HG03469 (cell line): Measurements from ENCODE around the gene LTF.

Source experiments
- ATAC-seq: cut with Tn5 transposase; IDR thresholded peaks from one replicate; pipeline ENCODE4 v1.9.1; 2021; ENCODE audit warnings: mild to moderate bottlenecking, moderate library complexity, moderate number of reproducible peaks; ENCODE audit not compliant: unreplicated experiment

LTF gene

DNA sequence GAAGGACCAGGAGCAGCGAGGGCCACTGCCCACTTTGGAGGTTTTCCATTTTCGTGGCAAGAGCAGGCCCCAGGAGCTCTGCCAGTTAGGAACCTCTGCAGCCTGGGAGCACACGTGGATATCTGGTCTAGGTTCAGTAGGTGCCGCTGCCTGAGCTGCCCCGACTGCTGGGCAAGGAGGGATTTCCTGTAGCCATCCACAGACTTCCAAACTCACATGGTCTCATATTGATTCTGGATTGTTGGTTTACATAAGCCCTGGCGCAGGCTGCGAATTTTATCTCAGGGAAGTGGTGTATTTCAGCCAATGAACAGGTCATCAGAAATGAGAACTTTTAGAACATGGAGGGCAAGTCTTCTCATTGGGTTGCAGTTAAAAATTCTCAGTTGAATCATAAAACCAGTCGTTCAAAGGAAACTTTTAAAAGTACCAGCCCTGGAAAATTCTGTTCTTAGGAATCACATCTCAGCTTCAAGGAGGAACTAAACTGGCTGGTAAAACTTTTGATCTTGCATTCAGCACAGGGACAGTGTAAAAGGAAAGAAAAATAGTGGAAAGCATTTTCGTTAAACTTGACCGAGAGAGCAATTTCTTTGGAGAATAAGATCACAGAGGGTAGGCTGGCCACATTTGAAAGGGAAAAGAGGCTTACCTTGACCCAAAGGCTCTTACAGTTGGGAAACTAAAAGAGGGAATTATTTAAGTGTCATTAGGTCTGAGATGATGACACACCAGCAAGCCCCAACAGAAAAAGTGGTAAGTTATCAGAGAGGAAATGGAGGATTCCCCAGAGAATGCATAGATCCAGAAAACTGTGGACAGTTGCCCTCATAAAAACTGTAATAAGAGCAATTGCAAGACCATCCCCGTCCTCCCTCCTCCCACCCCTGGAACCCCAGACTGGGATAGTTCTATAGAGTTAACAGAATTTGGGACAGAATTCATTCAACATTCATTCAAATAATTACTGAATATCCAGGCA is 26.7 kb upstream of the LTF start:
- ATAC-seq = no peak

DNA sequence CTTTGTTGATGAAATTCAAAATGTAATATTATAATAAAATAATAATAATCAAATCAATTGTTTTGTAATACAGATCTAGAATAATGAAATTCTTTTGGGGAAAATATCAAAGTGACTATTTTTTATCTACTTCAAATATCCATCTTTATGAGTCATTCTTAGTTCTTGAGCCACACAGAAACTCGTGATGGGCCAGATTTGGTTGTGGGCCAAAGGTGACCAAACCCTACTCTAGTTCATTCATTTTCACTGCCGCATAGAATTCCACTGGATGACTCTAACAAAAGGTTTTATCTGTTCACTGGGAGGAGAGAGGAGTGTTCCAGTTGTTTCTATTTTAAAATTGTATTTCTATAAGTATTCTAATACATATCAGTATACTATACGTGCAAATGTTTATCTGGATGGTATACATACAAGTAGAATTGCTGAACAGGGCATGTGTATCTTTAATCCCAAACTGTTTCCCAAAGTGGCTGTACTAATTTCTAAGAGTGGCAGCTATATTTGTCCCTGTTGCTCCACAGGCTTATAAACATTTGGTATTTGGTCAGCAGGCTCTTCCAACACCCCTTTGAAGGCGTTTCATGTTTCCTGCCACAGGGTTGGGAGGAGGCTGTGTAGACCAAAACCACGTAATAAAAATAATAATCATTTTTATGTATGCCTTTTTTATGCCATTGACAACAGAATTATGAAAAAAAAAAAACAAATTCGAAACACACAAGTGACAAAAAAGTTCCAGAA is 25.8 kb upstream of the LTF start:
- ATAC-seq = no peak

DNA sequence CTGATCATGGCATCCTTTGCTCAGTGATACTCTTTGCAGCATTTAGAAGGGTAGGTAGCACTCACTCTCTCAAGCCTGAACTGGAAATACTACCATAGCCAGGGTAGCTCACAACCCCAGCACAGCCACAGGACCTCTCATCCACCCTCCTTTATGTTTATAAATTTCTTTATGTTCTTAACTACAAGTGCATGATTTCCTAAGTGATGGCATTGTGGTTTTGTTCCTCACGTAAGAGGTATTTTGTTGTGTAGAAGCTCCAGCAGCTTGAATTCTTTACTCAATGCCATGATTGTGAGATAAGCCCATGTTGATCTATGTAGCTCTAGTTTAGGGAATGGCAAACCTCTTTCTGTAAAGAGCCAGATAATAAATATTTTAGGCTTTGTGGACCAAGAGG is 25.2 kb upstream of the LTF start:
- ATAC-seq = no peak

DNA sequence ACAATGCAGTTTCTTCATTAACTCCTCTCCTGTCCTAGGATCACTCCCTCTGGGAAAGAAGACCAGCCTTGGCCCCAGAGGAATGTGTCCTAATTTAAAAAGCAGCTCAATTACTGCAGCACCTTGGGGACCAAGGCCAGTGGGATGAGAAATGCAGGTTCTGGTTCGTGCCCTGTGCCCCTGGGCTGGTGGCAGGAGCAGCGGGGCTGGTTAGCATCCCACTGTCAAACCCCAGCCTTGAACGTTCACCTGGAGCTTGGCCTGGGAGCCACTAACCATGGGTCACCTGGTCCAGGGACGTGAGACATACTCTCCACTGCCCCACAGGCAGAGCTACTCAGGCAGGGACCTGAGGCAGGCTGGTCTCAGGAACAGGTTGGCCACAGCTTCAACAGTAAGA is 24.7 kb upstream of the LTF start:
- ATAC-seq = no peak

DNA sequence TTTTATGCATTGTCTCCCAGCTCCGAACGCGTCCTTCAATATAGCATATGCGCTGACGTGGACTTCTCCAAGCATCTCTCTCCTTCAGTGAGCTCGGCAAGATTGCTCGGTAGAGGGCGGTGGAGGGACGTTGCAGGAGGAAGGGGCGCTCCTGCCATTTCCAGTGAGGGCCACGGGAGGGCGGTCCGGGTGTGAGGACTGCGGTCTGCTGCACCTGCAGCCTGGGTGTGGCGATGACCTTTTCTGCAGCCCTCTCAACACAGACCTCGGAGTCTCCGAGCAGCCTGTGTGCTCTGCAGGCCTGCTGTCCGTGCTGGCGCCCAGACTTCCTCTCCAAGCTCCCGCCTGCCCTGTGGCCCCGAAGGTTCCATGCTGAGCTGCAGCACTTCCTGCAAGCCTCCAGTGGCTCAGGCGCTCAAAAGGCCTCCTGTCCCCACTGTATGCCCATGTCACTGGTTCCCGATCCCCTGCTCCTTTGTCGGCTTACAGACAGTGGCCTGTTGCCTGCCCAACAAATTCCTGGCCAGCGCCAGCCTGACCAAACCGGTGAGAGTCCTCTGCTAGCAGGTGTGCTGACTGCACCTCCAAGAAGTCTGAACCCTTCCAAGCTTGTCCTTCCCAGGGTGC is 24.1 kb upstream of the LTF start:
- peak; percentile 58 for ATAC-seq

DNA sequence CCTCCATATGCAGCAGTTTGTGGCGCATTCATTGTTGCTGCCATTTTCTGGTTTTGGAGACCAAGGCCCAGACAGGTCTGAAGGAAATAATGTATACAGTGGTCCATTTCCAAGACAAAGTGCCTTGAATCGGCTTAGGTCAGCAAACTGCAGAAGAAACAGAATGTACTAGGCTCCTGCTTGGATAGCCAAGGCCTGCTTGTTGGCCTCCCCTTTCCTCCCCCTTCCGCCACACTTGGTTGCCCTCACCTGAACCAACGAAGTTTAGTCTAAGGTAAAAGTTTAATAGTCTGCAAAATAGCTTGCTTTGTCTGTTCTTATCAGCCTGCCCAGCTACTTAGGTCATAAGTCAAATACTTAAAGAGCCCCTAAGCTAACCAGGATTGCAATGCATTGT is 21.1 kb upstream of the LTF start:
- no peak for ATAC-seq

DNA sequence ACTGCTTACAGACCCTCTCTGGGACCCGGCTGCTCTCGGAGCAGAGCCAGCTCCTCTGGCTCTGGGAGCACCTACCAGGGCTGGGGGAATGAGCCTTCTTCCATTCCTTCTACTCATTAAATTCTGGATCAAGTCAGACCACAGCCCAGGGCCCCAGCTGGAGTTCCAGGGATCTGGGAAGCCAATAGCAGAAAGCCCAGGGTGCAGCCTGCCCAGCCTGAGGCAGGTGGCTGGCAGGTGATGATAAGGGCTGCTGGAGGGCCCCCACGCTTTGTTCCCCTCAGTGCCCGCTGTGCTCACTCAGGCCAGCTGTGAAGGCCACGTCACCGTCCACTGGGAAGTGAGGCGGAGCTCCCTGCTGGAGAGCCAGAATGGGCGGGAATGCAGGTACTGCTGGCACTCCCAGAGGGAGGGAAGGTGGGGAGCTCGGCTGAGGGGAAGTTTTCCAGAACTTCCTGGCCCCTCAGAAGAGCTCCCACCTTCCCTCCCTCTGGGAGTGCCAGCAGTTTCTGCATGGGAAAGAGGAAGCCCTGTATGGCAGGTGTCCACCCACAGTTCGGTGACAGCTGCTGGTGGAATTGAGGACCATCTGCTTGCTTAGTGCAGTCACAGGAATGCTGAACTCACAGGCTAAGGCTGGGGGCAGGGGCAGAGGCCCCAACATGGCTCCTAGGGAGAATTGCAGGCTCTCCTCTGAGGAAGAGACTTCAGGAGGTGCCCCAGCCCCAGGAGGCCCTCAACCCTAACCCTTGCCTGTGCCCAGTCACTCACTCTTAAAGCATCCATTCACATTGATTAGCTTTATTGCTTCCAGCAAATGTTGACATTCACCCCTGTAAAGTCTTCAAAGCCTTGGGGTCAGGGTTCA is 20.4 kb upstream of the LTF start:
- ATAC-seq = no peak

DNA sequence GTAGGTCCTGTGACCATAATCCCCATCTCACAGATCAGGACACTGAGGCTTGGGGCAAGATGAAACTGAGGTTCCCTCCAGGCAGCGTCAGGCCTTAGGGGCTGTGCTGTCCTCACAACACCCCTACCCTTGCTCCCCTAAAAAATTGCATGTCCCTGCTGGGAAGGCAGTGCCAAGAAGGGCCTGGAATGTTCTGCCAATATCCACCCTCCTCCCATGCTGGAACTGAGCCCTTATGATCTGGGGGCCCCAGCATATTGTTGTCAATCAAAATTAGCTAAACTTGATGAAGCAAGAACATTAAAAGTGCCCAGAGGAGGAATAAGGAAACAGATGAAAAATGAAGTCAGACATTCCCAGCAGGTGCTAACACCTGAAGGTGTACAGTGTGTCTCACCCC is 19.7 kb upstream of the LTF start:
- ATAC-seq = no peak

DNA sequence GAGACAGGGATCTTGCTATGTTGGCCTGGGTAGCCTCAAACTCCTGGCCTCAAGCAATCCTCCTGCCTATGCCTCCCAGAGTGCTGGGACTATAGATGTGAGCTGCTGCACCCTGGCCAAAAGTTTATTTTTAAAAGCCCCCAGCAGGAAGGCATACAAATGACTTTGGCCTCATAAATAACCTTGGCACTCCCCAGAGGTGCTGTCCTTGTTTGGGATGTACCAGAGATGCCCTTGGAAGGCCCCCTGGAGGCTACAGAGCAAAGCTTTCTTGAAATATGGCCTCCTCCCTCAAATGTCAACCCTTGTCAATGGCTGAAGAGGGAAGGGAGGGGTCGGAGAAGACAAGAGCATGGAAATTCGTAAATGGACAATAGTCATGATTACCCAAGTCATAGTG is 19.1 kb upstream of the LTF start:
- no peak for ATAC-seq

DNA sequence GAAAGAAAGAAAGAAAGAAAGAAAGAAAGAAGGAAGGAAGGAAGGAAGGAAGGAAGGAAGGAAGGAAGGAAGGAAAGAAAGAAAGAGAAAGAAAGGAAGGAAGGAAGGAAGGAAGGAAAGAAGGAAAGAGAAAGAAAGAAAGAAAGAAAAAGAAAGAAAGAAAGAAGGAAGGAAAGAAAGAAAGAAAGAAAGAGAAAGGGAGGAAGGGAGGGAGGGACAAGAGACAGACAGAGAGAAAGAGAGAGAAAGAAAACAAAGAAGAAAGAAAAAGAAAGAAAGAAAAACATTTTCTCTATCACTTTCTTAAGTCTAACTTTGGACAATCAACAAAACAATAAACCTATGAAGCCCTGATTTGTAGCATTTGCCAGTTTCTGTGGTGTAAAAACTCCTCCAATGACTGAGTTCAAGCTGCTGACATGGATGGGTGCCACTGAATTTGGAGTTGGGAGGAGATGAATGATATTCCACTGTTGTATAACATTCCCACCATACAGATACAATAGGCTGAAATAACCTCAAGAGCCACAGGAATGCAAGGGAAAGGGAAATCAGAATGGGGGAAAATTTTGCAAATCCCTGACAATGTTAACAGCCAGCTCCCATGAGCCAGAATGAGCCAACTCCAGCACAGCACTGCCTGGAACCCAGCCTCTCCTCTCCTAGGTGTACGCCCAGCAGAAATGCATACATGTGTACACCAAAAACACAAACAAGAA is 18.1 kb upstream of the LTF start:
- ATAC-seq = no peak

DNA sequence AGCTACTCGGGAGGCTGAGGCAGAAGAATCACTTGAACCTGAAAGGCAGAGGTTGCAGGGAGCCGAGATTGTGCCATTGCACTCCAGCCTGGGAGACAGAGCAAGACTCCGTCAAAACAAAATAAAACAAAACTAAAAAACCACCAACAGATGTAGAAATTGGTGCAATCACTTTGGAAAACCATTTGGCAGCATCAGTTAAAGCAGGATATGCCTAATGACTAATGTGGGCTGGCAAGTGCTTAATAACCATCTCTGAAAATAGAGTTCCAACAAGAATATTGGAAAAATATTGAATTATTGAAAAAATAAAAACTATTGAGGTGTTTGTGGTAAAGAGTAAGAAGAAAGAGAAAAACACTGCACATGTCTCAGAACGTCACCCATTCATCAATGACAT is 16.9 kb upstream of the LTF start:
- ATAC-seq = no peak

DNA sequence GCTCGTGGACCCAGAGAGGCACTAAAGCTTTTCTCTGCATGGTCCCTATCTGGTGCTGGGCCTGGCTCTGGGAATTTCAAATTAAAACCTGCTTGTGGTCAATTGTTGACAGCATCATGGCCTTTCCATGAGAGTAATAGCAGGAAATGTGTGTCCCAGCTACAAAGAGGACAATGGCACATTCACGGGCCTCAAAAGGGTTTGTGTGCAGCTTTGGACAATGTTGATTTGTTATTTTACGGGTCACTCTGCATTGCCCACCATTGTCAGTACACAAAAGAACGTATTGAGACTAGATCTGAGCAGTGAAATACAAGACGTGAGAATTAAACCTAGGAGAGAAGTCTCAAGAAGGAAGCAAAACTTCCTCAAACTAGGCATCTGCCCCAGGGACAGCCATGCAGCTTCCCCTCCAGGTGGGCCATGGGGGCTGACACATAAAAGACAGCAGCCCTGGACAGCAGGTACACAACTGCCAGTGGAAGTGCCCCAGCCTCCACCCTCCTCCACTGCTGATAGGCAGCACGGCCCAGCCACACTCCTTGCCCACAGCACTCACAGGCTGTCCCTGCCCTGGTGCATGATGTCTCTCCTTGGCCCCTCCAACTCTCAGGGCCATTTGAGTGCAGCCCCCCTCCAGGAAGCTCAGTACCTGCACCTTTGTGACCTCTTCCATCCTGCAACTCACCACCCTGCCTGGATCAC is 15.9 kb upstream of the LTF start:
- ATAC-seq = no peak

DNA sequence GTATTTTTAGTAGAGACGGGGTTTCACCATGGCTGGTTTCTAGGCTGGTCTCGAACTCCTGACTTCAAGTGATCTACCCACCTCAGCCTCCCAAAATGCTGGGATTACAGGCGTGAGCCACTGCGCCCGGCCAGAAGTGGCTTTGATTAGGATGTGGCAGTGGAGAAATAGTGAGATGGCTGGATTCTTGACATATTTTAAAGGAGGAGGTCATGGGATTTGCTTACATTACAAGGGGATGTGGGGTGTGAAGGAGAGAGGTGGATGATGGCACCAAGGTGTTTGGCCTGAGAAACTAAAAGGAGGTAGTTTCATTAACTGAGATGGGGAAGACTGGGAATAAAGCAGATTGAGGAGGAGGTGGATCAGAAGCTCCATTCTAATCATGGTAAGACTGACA is 15.0 kb upstream of the LTF start:
- ATAC-seq = no peak

DNA sequence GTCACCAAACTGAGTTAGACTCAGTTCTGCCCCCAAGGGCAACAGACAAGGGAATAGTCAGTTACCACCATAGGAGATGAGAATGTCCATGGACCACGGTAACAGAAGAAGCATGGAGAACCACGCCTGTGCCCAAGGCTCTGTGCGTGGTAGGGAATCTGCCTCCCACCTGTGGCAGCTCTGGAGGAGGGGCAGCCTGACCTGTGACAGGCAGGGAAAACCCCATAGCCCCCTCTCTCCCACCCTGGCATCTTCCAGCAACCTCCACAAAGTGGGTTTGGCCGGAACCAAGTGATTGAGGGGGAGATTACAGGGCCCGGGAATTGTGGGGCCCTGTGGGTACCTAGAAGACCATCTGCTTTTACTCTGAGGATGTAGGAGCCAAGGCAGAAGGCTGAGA is 14.3 kb upstream of the LTF start:
- no peak for ATAC-seq

DNA sequence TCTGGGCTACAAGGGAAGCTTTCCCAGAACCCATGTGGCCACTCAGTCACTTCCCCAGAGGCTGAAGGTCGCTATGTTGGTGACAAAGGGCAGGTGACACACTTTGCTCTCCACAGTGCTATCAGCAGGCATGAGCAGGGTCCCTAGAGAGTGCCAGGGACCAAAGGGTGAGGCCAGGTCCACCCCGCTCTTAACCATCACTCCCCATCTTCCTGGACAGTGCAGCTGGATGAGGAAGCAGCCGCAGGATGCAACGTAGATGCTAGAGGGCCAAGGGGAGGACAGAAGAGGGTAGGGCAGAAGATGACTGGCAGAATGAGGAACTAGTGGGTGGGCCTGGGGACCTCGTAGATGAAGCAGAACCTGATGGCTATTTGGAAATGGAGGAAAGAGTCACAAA is 13.6 kb upstream of the LTF start:
- ATAC-seq = no peak

DNA sequence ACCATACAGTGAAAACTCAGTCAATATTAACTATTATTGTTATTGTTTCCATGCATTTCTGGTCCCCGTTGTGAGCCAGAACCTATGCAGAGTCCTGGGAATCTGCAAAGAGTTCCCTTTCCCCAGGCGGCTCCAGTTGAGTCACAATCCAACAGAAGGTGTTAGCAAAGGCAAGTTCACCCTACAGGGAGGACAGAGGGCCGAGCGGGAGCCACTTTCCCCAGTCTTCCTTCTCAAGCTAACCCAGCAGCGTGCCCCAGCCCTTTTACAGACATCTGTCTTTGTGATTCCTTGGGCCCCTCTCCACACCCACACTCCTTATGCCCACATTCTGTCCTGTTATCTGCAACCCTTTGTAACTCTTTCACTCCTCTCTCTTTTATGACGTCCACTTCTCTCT is 13.1 kb upstream of the LTF start:
- ATAC-seq = no peak

DNA sequence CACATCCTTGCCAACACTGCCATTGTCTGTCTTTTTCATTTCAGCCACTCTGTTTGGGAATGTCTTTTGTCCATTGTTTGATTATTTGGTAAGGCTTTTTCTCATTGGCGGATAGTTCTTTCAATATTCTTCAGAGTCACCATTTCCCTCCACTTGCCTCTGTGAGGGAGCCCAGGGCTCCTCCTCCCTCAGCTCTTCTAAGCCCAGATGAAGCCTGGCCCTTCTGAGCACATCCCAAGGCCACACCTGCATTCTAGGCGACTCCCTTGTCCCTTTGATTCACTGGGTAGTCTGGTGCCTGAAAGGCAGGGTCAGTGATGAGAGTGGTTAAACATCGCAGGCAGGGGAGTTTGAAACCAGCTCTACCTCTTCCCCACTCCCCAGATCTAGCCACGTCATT is 12.4 kb upstream of the LTF start:
- ATAC-seq = no peak

DNA sequence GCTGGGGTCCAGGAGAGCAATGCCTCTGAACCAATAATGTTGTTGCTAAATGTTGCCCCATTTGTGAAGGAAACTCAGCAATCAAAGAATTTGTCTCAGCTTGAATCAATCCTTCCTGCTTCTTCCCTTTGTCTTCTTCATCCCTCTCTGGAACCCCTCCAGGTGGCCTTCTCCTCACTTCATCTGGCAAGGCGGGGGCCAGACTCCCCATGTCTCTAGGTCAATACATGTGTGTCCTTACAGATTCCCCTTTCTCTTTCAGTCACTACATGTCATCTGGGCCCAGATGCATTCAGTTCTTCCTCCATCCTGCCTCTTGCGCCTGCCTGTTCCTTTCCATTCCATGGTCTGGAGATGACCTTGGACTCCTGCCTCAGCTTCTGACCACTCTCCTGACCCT is 8.0 kb upstream of the LTF start:
- no peak for ATAC-seq

DNA sequence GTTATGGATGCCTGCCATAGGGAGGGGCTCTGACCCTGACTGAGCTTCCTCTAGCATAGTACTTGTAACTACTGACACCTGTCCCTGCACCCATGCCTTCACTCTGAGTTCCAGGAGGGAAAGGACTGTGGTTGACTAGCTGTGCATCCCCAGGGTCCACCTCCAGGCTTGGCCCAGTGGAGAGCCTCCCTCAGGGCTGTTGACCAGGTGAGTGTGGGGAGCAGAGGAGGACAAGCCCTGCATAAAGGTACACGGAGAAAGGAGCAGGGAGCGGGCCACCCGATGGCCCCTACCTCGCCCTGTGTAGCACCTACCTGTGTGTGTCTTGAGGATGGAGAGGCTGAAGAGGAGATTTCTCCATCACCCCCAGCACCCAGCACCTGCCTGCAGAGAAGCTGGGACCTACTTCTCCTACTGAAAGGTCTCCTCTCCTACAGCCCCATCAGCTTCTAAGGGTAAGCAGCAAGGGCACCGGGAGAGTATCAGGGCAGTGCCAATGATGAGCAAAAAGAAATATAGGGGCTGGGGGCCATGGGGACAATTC is 6.7 kb upstream of the LTF start:
- ATAC-seq = no peak
